K562 (cell line): Measurements from ENCODE around the gene SLC16A5. TPM values are rescaled to one million over a fixed set of nuclear protein-coding genes. Genes with fewer than 3 reads are reported as not detected.

Experiments
- C11orf30 ChIP-seq: fragments of 450-650 bp; IDR thresholded peaks from 2 replicates; pipeline ENCODE4 v1.6.1; 2016; ENCODE audit warnings: low read depth, mild to moderate bottlenecking
- CHD2 ChIP-seq: IDR thresholded peaks from 2 replicates; pipeline ENCODE4 v1.6.1; 2011; ENCODE audit warnings: low read depth, low read length
- CTBP1 ChIP-seq: fragments of 450-650 bp; IDR thresholded peaks from 2 replicates; pipeline ENCODE4 v1.6.1; 2016; ENCODE audit warnings: borderline replicate concordance
- GATAD2A ChIP-seq: fragments of 450-650 bp; IDR thresholded peaks from 2 replicates; pipeline ENCODE4 v1.6.1; 2017
- HCFC1 ChIP-seq: IDR thresholded peaks from 2 replicates; pipeline ENCODE4 v1.6.1; 2012; ENCODE audit warnings: low read depth, low read length, improper control_type of control experiment
- HDAC2 ChIP-seq: fragments of 450-650 bp; IDR thresholded peaks from 2 replicates; pipeline ENCODE4 v1.6.1; 2016; ENCODE audit warnings: mild to moderate bottlenecking
- HMG20A ChIP-seq: fragments of 450-650 bp; formaldehyde crosslinking; conservative IDR thresholded peaks from 2 replicates; pipeline ENCODE4 v1.4.0; 2020; ENCODE audit warnings: mild to moderate bottlenecking, mixed read lengths
- KLF16 ChIP-seq: IDR thresholded peaks from 2 replicates; pipeline ENCODE4 v1.6.1; 2016; ENCODE audit warnings: antibody characterized with exemption
- LEF1 ChIP-seq: fragments of 450-650 bp; IDR thresholded peaks from 2 replicates; pipeline ENCODE4 v1.6.1; 2016; ENCODE audit warnings: mild to moderate bottlenecking
- MBD2 ChIP-seq: sonication (generic); IDR thresholded peaks from 2 replicates; pipeline ENCODE4 v1.6.1; 2016; ENCODE audit warnings: low read depth, borderline replicate concordance
- MTA3 ChIP-seq: fragments of 450-650 bp; formaldehyde crosslinking; IDR thresholded peaks from 2 replicates; pipeline ENCODE4 v1.6.1; 2017; ENCODE audit warnings: mild to moderate bottlenecking, borderline replicate concordance
- NUFIP1 ChIP-seq: fragments of 450-650 bp; IDR thresholded peaks from 2 replicates; pipeline ENCODE4 v1.6.1; 2018; ENCODE audit not compliant: partially characterized antibody
- RCOR1 ChIP-seq, 2 experiments: IDR thresholded peaks; 2 replicates each; pipeline ENCODE4 v1.6.1; 2012; ENCODE audit warnings: low read depth in 2 of 2, low read length in 2 of 2, borderline replicate concordance in 1 of 2, improper control_type of control experiment in 1 of 2
- SIN3A ChIP-seq, 2 experiments: fragments of 150-350 bp in 1 of 2; IDR thresholded peaks; 2 replicates each; pipeline ENCODE4 v1.6.1; 2011 to 2016; ENCODE audit warnings: borderline replicate concordance in 2 of 2, low read depth in 2 of 2, low read length in 2 of 2, mild to moderate bottlenecking in 2 of 2, moderate library complexity in 2 of 2; ENCODE audit not compliant: control insufficient read depth in 1 of 2
- SMAD4 ChIP-seq: fragments of 250-450 bp; sonication (Bioruptor Pico); conservative IDR thresholded peaks from 2 replicates; pipeline ENCODE4 v1.8.0; 2021; ENCODE audit warnings: inconsistent platforms, mild to moderate bottlenecking, moderate library complexity
- SMARCC2 ChIP-seq: fragments of 450-650 bp; IDR thresholded peaks from 2 replicates; pipeline ENCODE4 v1.6.1; 2017; ENCODE audit warnings: antibody characterized with exemption, moderate library complexity, mild to moderate bottlenecking, low read depth
- ZBTB40 ChIP-seq, 2 experiments: fragments of 450-650 bp in 1 of 2; sonication (generic) in 1 of 2; formaldehyde crosslinking in 1 of 2; IDR thresholded peaks; 2 replicates each; pipeline versions ENCODE4 v1.7.1 to v1.9.0; 2016 to 2022; ENCODE audit warnings: inconsistent platforms in 1 of 2, mild to moderate bottlenecking in 1 of 2, missing genetic modification reagents in 1 of 2
- ZNF197 ChIP-seq: fragments of 200-800 bp; sonication (Bioruptor generic); IDR thresholded peaks from 2 replicates; pipeline ENCODE4 v1.6.1; 2016; ENCODE audit warnings: low read depth, missing genetic modification characterization, missing compliant biosample characterization
- polyA plus RNA-seq, 8 experiments: library from polyadenylated mRNA; depleted of rRNA in 4 of 8; stranded (reverse) in 5 of 8; unstranded in 3 of 8; fragments of >200 nt; fragmentation: Nextera tagmentation in 2 of 8; fragmentation: Illumina TruSeq in 1 of 8; extraction: Ambion mirVana in 2 of 8; extraction: Trizol in 1 of 8; gene quantifications; 2 replicates each; pipeline versions ENCODE4 v1.2.1 to v1.2.3, GENCODE V29; 2011 to 2014; ENCODE audit warnings: inconsistent platforms in 1 of 8, missing spikeins in 1 of 8
- total RNA-seq, 7 experiments: library from RNA; depleted of rRNA in 6 of 7; stranded (reverse); fragments of >200 nt in 6 of 7; fragmentation: Illumina TruSeq in 2 of 7; extraction: Trizol in 2 of 7; gene quantifications; 2 replicates each; pipeline versions ENCODE4 v1.2.1 to v1.2.3, GENCODE V29; 2011 to 2021; ENCODE audit warnings: low replicate concordance in 1 of 7

The SLC16A5 gene
- total and polyA plus RNA-seq, 9 of the 15 experiments (the other 6 are each of a cell fraction or from before 2014, with no cell fraction given) = 0.06 to 2.6 (median 0.91) TPM

DNA sequence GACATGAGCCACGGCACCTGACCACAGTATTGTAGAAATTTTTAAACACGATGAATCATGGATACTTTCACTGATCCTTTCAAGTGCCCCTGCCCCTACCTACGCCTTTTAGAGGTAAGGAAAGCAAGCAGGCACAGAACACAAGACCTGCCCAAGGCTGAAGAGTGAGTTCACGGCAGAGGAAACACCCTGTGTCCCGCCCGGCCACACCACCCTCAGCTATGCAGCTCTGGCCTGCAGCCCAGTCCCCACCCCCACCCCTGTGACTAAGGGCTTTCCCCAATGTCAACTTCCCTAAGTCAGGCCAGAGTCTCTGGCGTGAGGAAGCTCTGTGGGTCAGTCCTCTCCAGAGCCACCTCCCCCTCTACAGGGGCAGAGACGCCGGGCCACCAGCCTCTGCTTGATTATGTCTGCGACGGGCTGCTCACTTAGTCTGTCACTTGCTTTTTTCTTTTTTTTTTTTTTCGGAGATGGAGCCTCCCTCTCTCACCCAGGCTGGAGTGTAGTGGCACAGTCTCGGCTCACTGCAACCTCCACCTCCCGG, 8.4 kb downstream of the SLC16A5 start (continued):
- TF ChIP-seq ZBTB40 (IDR thresholded peaks at IDR 0.05) = 0 out of 2 replicates have a peak, but pooled peaks have one; percentile 18
- no peak for TF ChIP-seq ZBTB40 (CRISPR knock-in tag; IDR thresholded peaks at IDR 0.05)
- no peak for TF ChIP-seq KLF16
- peak; percentile 87 for TF ChIP-seq C11orf30
- TF ChIP-seq NUFIP1 = peak; percentile 35
- peak; percentile 83 for TF ChIP-seq CTBP1
- TF ChIP-seq SMAD4 = peak; percentile 78
- TF ChIP-seq ZNF197 (CRISPR knock-in tag) = peak; percentile 62; the same call in 1 of the 2 replicates
- TF ChIP-seq CHD2 = peak; percentile 59; the same call in 1 of the 2 replicates
- TF ChIP-seq LEF1 = peak; percentile 93
- TF ChIP-seq MBD2 = peak; percentile 74
- peak; percentile 27; the same call in 1 of the 2 replicates for TF ChIP-seq SMARCC2
- TF ChIP-seq GATAD2A = peak; percentile 92; the same call in 1 of the 2 replicates
- TF ChIP-seq RCOR1 (IDR thresholded peaks at IDR 0.05; ENCODE audit: borderline replicate concordance in 1 of 2, low read depth in 2 of 2, low read length in 2 of 2) = peak in 1 of 2 experiments; percentile 77; a peak in 2 of 4 replicates
- TF ChIP-seq HCFC1 = peak; percentile 23; the same call in 1 of the 2 replicates
- TF ChIP-seq SIN3A (IDR thresholded peaks at IDR 0.05; ENCODE audit: borderline replicate concordance in 2 of 2, control insufficient read depth in 1 of 2, low read depth in 2 of 2, low read length in 2 of 2) = peak in 1 of 2 experiments; percentile 61; a peak in 1 of 4 replicates
- no peak for TF ChIP-seq HMG20A (CRISPR knock-in tag)
- peak; percentile 68; the same call in 1 of the 2 replicates for TF ChIP-seq HDAC2
- peak; percentile 86 for TF ChIP-seq MTA3
